SU-DHL-6 (cell line): ENCODE measurements around the gene LDAH.

Experiments
- EZH2phosphoT487 ChIP-seq: fragments of 200-600 bp; sonication (generic), shearing (Covaris generic); conservative IDR thresholded peaks from 2 replicates; pipeline ENCODE4 v1.6.1; 2018; ENCODE audit warnings: mild to moderate bottlenecking, antibody characterized with exemption, low read length, moderate library complexity, mixed read lengths
- TF ChIP-seq, protein P1 (sequence below): fragments of 200-600 bp; sonication (generic); IDR thresholded peaks from one replicate; pipeline ENCODE4 v1.5.1; 2017; ENCODE audit warnings: antibody characterized with exemption, mild to moderate bottlenecking, low read length, moderate library complexity; ENCODE audit not compliant: insufficient read depth, poor library complexity, severe bottlenecking

DNA sequence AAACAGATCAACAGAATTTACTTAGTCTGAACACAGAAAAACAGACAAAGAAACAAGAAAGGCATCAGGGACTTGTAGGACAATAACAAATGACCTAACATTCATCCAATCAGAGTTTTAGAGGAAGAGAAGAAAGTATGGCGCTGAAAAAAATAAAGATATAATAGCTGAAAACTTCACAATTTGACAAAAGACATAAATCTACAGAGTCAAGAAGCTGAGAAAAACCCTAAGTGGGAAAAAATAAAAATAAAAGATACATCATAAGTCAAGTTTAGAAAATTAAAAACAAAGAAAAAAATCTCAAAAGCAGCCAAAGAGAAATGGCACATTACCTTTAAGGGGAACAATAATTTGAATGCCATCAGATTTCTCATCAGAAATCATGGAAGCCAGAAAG, 7.7 kb downstream of the LDAH start:
- TF ChIP-seq EZH2phosphoT487 = no peak
- TF ChIP-seq, protein P1, sequence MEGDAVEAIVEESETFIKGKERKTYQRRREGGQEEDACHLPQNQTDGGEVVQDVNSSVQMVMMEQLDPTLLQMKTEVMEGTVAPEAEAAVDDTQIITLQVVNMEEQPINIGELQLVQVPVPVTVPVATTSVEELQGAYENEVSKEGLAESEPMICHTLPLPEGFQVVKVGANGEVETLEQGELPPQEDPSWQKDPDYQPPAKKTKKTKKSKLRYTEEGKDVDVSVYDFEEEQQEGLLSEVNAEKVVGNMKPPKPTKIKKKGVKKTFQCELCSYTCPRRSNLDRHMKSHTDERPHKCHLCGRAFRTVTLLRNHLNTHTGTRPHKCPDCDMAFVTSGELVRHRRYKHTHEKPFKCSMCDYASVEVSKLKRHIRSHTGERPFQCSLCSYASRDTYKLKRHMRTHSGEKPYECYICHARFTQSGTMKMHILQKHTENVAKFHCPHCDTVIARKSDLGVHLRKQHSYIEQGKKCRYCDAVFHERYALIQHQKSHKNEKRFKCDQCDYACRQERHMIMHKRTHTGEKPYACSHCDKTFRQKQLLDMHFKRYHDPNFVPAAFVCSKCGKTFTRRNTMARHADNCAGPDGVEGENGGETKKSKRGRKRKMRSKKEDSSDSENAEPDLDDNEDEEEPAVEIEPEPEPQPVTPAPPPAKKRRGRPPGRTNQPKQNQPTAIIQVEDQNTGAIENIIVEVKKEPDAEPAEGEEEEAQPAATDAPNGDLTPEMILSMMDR = no peak
